ENCODE measurements around the gene SCARF2.

DNA sequence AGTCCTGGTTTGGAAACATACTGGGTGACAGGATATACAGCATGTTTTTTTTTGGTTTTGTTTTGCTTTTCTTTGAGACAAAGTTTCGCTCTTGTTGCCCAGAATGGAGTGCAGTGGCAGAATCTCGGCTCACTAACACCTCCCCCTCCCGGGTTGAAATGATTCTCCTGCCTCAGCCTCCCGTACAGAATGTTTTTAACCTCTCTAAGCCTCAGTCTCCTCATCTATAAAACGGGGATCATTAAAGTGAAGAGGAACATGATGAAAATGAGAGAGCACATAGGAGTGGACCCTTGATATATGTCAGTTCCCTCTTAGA lies 28.1 kb upstream of the SCARF2 start:
- TF ChIP-seq, protein P1, sequence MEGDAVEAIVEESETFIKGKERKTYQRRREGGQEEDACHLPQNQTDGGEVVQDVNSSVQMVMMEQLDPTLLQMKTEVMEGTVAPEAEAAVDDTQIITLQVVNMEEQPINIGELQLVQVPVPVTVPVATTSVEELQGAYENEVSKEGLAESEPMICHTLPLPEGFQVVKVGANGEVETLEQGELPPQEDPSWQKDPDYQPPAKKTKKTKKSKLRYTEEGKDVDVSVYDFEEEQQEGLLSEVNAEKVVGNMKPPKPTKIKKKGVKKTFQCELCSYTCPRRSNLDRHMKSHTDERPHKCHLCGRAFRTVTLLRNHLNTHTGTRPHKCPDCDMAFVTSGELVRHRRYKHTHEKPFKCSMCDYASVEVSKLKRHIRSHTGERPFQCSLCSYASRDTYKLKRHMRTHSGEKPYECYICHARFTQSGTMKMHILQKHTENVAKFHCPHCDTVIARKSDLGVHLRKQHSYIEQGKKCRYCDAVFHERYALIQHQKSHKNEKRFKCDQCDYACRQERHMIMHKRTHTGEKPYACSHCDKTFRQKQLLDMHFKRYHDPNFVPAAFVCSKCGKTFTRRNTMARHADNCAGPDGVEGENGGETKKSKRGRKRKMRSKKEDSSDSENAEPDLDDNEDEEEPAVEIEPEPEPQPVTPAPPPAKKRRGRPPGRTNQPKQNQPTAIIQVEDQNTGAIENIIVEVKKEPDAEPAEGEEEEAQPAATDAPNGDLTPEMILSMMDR (IDR thresholded peaks at IDR 0.05; ENCODE audit: low read depth, low read length), result no peak
- TF ChIP-seq POLR2A (IDR thresholded peaks at IDR 0.05; ENCODE audit: extremely low read depth, insufficient read length) (no peak), MAX (IDR thresholded peaks at IDR 0.05; ENCODE audit: low read depth, low read length) (no peak), MYC (IDR thresholded peaks at IDR 0.05; ENCODE audit: low read depth, low read length) (no peak)
